MCF 10A (cell line): ENCODE data around the gene ST8SIA2. TPM values are rescaled to one million over a fixed set of nuclear protein-coding genes. Genes with fewer than 3 reads are reported as not detected.

Experiments
- BruUV-seq: library from RNA; stranded (reverse); fragments of 400-500 nt; replicated peaks from 2 replicates; lab custom pipeline; 2021; lab: Mats Ljungman, UMichigan
- CTCF ChIA-PET: fragments of 300-600 bp; sonication (Branson Sonifier 250); formaldehyde crosslinking; extraction: SDS; loops from one replicate; lab custom pipeline; 2021; ENCODE audit warnings: antibody characterized with exemption, inconsistent platforms; lab: Yijun Ruan, JAX
- POLR2A ChIA-PET: fragments of 300-600, 350-650 bp; sonication (Branson Sonifier 250); formaldehyde crosslinking; extraction: SDS; loops from one replicate; lab custom pipeline; 2020; ENCODE audit warnings: antibody characterized with exemption, inconsistent platforms; lab: Yijun Ruan, JAX
- DNase-seq: peaks from one replicate; pipeline ENCODE4 v3.0.0-alpha.2; 2018; ENCODE audit not compliant: unreplicated experiment
- H3K27ac Mint-ChIP-seq: one replicate; pipeline ENCODE4 v1.8.0; 2022; ENCODE audit warnings: mild to moderate bottlenecking, low read depth, mixed read lengths; ENCODE audit not compliant: unreplicated experiment
- H3K27me3 Mint-ChIP-seq: one replicate; pipeline ENCODE4 v1.8.0; 2022; ENCODE audit warnings: mixed read lengths; ENCODE audit not compliant: insufficient read depth, unreplicated experiment
- H3K36me3 Mint-ChIP-seq: one replicate; pipeline ENCODE4 v1.8.0; 2022; ENCODE audit warnings: mild to moderate bottlenecking, moderate library complexity, mixed read lengths; ENCODE audit not compliant: insufficient read depth, unreplicated experiment
- H3K4me1 Mint-ChIP-seq: one replicate; pipeline ENCODE4 v1.8.0; 2022; ENCODE audit warnings: mixed read lengths; ENCODE audit not compliant: insufficient read depth, unreplicated experiment
- H3K4me3 Mint-ChIP-seq: one replicate; pipeline ENCODE4 v1.8.0; 2022; ENCODE audit warnings: mild to moderate bottlenecking, moderate library complexity, mixed read lengths; ENCODE audit not compliant: unreplicated experiment
- H3K9me3 Mint-ChIP-seq: one replicate; pipeline ENCODE4 v1.8.0; 2022; ENCODE audit warnings: mixed read lengths; ENCODE audit not compliant: unreplicated experiment
- CTCF ChIP-seq: fragments of 200-600 bp; IDR thresholded peaks from one replicate; pipeline ENCODE4 v1.8.0; 2022; ENCODE audit warnings: antibody characterized with exemption, mild to moderate bottlenecking; ENCODE audit not compliant: unreplicated experiment
- intact Hi-C: fragments of 100-400 bp; cut with micrococcal nuclease; formaldehyde crosslinking; loops from 2 replicates; pipeline ENCODE4 v1.14.1; 2022
- total RNA-seq: library from RNA; stranded (reverse); gene quantifications from 2 replicates; pipeline ENCODE4 v1.2.3, GENCODE V29; 2022

The ST8SIA2 gene
- total RNA-seq, 1 experiment from 2014 or later = not detected

DNA sequence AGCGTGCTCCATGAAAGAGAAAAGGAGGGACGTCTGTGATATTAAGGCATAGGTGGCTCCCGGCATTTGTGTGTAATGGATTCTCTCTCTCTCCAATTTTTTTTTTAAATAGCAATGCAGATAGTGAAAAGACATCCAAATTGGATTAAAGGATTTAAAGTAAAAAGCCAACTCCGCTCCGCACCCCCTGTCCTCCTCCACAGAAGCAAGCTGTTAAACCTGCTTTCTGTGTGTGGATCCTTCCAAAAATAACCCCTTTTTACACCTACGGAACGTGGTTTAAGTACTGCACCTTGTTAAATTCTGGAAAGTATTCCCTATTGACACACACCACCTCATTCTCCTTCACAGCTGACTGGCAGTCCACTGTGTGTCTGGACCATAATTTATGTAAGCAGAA is 61.6 kb downstream of the ST8SIA2 start:
- Mint-ChIP-seq H3K4me3 (no peak overlapping the region), H3K9me3 (no peaks in the 10 kb centered on the region), H3K36me3 (no peaks in the 10 kb centered on the region), H3K27ac (no peak overlapping the region), H3K4me1 (peaks cover 9% of the 10 kb centered on the region), H3K27me3 (peaks cover 11% of the 10 kb centered on the region)
- no TSS peak for BruUV-seq
- intact Hi-C loops = no loop called here
- no peak for TF ChIP-seq CTCF
- POLR2A ChIA-PET = no interaction called here
- no peak for DNase-seq
- CTCF ChIA-PET = no interaction called here

DNA sequence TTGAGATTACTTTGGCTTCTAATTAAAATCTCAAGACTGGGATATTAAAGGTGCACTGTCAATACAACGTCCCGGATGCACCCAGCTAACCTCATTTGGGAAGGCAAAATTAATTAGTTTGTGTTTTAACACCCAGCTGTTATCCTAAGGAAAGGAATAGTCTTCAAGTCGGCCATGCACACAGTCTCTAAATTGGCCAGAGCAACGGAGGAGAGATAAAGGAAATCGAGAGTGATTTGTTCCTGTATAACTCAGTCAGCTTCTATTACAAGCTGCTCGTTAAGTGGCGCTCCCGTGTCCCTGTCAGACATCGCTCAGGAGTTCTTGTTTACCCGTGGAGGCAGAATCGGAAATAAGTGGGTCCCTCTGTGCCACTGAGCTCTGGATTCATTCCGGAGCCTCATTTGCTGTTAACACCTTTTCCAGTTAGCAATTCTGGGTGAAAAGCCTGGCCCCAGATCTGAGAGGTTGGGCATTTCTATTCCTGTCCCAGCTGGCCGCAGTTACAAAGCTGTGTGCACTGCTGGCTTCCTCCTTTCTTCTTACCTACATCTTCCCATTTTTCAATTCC is 63.9 kb downstream of the ST8SIA2 start:
- no peak overlapping the region for H3K4me3 Mint-ChIP-seq
- H3K36me3 Mint-ChIP-seq = no peaks in the 10 kb centered on the region
- no peak overlapping the region for H3K27ac Mint-ChIP-seq
- peaks cover 25% of the 10 kb centered on the region for H3K27me3 Mint-ChIP-seq
- intact Hi-C loops = no loop called here
- DNase-seq = no peak
- H3K9me3 Mint-ChIP-seq = no peaks in the 10 kb centered on the region
- ChIA-PET POLR2A (no interaction called here), CTCF (interaction anchor here (0.7 to 1.0 kb wide), 2 partner anchors 145 to 361 kb away, joined by 3 read pairs; no protein-coding TSS in a partner anchor)
- no peak for TF ChIP-seq CTCF
- H3K4me1 Mint-ChIP-seq = no peaks in the 10 kb centered on the region
- no TSS peak for BruUV-seq

DNA sequence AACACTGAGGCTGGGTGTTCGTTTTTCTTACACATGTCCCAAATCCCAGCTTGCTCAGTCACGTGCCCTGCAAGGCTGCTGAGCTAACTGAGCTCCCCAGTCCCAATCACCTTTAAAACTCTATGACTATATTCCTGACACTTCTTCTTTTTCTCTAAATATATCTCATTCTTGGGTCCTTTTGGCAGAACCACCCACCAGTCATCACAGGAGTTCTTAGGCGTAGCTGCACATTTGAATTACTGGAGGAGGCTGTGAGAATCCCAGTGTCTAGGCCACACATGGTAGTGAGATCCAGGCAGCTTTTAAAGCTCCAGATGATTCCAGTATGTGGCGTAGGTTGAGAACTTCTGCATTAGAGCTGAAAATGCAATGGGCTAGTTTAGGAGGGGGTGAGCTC is 66.3 kb downstream of the ST8SIA2 start:
- ChIA-PET POLR2A (interaction anchor here (0.6 kb wide), 1 partner anchor 164 kb away, joined by 3 read pairs; no protein-coding TSS in a partner anchor), CTCF (interaction anchor here (0.7 kb wide), 1 partner anchor 124 kb away, joined by 3 read pairs; no protein-coding TSS in a partner anchor)
- Mint-ChIP-seq H3K27me3 (peaks cover 25% of the 10 kb centered on the region), H3K36me3 (no peaks in the 10 kb centered on the region), H3K4me3 (no peak overlapping the region), H3K27ac (no peak overlapping the region), H3K9me3 (no peaks in the 10 kb centered on the region), H3K4me1 (no peaks in the 10 kb centered on the region)
- TF ChIP-seq CTCF = no peak
- intact Hi-C loops = loop anchor here (10.0 kb wide), 1 partner anchor 185 kb away; no protein-coding TSS in a partner anchor
- no TSS peak for BruUV-seq
- DNase-seq = no peak

- BruUV-seq = no TSS peak
- no peak overlapping the region for H3K27ac Mint-ChIP-seq
- peaks cover 34% of the 10 kb centered on the region for H3K27me3 Mint-ChIP-seq
- DNase-seq = no peak
- no peak overlapping the region for H3K4me3 Mint-ChIP-seq
- H3K9me3 Mint-ChIP-seq = peaks cover 8% of the 10 kb centered on the region
- no peak for TF ChIP-seq CTCF
- H3K36me3 Mint-ChIP-seq = peaks cover 5% of the 10 kb centered on the region
- intact Hi-C loops = loop anchor here (10.0 kb wide), 1 partner anchor 188 kb away; no protein-coding TSS in a partner anchor
- no peaks in the 10 kb centered on the region for H3K4me1 Mint-ChIP-seq
- ChIA-PET POLR2A (no interaction called here), CTCF (no interaction called here)
Measured at GRCh38 chr15:92462424-92463125, 68.9 kb downstream of the ST8SIA2 start.
